NCI-H1417 treated with DMSO at 0.1 percent for 48 hours (cell line): Measurements from ENCODE around the gene SPOCK1.

Experiments used
- DNase-seq: peaks from one replicate; lab custom pipeline; 2025; lab: John Stamatoyannopoulos, UW

The SPOCK1 gene

DNA sequence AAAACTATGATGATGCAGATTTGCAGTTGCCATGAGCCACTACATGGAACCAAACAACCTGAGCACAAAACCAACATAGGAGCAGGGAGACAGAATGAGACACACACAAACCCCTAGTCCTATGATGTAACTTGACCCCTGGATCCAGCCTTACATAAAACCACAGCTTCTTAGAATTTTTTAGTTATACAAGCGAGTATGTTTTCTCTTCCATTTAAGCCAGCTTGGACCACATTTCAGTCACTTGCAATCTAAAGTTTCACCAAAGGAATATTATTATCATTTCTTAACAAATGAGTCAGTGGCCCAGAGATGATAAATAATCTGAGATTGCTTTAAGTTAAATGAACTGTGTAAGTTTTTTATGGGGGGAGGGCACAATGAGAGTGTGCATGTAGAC, 6.8 kb downstream of the SPOCK1 start:
- no peak for DNase-seq

DNA sequence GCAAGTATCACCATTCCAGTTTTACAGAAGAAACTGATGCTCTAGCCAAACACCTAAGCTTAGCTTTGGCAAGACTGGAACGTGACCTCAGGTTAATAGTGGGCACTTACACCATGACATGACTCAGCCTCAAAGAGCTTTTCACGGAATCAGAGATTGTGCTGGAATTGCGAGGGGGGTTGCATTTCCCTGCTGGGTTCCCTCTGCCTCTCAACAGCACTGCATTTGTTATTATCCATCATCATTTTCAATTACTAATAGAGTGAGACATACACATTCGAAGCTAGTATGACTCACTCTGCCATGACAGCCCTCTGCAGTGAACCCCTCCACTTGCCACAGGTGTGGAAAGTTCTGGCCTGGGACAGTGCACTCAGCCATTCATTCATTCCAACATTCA, 8.0 kb downstream of the SPOCK1 start:
- DNase-seq: no peak

- DNase-seq: no peak
Measured at GRCh38 chr5:137490591-137490990, 8.5 kb downstream of the SPOCK1 start.

- DNase-seq: no peak
Measured at GRCh38 chr5:137488974-137489373, 10.2 kb downstream of the SPOCK1 start.

- DNase-seq: no peak
Measured at GRCh38 chr5:137488516-137488915, 10.6 kb downstream of the SPOCK1 start.

- DNase-seq: no peak
Measured at GRCh38 chr5:137487600-137487999, 11.5 kb downstream of the SPOCK1 start.

GRCh38 chr5:137486707-137487106, 12.4 kb downstream of the SPOCK1 start:
- DNase-seq: no peak

GRCh38 chr5:137481596-137481995, 17.5 kb downstream of the SPOCK1 start:
- DNase-seq: no peak

DNA sequence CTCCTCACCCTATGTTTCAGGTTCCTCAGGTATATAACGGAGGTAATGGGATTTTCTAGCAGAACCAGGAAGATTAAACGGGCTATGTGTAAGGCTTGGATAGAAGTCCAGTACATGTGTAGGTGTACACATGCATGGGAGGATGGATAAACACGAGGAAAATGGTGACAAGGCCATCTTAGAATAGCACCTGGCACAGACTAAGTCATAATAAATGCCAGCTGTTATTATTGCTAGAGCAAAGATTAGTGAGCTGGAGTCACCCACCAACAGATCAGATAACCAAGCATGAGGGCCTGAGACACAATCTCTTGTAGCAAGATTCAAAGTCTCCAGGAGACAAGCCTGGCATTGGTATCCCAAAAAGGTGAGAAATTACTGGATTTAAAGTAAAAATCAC, 21.1 kb downstream of the SPOCK1 start:
- no peak for DNase-seq

GRCh38 chr5:137470921-137471220, 28.3 kb downstream of the SPOCK1 start:
- DNase-seq: no peak

GRCh38 chr5:137470111-137470920, 28.8 kb downstream of the SPOCK1 start:
- DNase-seq: no peak

- no peak for DNase-seq
Measured at GRCh38 chr5:137466889-137467288, 32.2 kb downstream of the SPOCK1 start.

GRCh38 chr5:137465930-137466329, 33.2 kb downstream of the SPOCK1 start:
- no peak for DNase-seq

DNA sequence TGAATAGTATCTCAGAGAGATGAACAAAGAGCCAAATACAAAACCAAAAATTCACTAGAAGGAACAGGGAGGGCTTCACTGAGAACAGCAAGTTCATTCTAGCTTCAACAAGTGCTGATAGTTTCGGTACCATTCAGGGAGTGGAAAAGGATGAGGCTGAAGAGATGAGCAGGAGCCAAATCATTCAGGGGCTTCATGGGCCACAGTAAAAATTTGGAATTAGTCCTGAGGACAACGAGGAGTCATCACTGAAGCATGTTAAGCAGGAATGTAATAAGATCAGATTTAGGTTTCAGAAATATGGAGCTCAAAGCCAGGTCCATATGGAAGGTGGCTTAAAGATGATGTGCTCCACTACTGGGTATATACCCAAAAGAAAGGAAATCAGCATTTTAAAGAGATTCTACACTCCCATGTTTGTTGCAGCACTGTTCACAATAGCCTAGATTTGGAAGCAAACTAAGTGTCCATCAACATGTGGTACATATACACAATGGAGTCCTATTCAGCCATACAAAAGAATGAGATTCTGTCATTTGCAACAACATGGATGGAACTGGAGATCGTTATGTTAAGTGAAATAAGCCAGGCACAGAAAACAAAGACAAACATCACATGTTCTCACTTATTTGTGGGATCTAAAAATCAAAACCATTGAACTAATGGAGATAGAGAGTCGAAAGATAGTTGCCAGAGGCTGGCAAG, 36.2 kb downstream of the SPOCK1 start:
- no peak for DNase-seq

GRCh38 chr5:137462265-137462590, 36.9 kb downstream of the SPOCK1 start:
- DNase-seq: no peak

GRCh38 chr5:137461391-137462264, 37.5 kb downstream of the SPOCK1 start:
- no peak for DNase-seq

DNA sequence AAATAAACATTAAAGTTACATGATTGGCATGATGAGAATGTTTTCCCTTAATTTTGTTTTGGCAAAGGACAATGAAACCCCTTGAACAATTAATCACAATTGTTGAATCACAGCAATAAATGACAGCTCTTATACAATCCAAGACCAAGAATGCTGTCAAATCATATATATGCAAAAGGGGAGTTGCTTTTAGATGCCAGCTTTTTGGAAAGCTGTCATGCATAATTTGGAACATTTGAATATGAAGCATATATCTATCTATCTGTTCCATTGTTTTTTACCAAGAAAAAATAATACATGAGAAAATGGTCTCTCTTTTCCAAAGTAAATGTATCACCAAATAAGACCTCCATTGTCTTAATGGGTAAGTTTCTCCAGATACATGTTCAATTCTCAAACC, 44.5 kb downstream of the SPOCK1 start:
- no peak for DNase-seq

- DNase-seq: no peak
Measured at GRCh38 chr5:137453483-137454080, 45.5 kb downstream of the SPOCK1 start.

DNA sequence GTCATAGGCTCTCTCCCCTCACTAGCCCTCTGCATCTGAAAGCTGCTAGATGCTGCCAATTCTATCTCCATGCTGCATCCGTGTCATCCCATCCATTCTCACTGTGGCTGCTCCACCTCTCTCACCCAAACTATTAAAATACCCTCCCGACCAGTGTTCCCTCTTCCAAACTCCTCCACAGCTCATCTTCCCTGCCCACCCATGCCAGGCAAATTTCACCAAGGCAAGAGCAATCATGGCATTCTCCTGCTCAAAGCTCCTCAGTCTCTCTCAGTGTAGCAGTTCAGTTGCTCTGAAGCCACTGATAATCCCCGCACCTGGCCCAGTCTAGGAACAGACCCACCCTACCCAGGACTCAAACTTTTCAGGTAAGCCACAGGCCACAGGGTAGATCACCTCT, 48.4 kb downstream of the SPOCK1 start:
- no peak for DNase-seq

DNA sequence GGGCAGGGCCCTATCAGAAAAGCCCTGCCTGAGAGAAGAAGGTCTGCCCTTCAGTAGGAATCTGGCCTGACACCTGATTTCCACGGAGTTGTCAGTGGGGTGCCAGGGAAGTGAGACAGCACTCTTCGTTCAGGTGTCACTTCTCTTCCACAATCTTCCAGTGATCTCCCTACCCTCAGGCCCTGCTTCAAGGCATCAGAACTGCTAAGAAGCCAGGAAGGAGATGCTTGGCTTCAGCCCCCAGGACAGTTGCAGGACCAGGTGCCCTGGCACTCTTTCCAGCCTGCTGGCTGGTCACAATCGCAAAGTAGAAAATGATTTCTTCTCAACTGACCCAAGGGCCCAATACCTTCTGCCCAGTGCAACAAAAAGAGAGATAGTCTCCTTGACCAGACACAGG, 50.3 kb downstream of the SPOCK1 start:
- no peak for DNase-seq

GRCh38 chr5:137446615-137447014, 52.5 kb downstream of the SPOCK1 start:
- DNase-seq: no peak

DNA sequence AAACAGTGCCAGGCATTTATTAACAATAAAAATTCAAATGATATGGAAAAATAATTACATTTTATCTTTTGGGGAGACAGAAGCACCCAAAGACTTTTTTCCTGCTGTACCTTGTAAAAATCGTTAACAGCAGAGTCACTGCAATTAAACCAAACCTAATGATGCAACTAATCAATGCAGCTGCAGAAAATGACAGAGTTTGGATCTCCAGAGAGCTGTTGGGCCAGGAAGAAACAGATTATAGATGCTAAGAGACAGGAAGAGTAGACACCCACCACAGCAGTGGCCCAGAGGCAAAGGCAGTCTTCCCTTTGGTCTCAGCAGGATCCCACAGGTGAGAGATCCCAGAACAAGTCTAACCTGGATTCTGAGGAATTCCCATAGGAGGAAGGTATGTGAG, 53.0 kb downstream of the SPOCK1 start:
- DNase-seq: no peak

DNA sequence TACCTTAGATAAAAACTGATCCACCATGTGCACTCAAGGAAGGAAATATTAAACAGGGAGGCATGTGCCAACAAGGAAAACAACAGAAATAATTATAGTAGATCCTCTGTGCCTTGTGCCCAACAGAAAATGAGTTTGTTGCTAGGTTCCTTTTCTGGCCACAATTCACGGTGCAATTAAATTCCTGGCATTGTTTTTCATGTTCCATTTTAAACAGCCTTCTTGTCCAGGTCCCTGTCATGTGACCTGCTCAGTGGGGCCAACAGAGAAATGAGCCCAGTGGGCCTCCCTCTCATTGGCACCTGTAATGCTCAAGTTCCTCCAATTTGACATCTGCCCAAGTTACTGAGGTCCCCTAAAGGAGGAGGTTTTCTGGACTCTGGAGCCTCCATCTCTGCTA, 56.5 kb downstream of the SPOCK1 start:
- DNase-seq: peak; percentile 2
